ENCODE results near the gene AZI2.

Gene AZI2, protein sequence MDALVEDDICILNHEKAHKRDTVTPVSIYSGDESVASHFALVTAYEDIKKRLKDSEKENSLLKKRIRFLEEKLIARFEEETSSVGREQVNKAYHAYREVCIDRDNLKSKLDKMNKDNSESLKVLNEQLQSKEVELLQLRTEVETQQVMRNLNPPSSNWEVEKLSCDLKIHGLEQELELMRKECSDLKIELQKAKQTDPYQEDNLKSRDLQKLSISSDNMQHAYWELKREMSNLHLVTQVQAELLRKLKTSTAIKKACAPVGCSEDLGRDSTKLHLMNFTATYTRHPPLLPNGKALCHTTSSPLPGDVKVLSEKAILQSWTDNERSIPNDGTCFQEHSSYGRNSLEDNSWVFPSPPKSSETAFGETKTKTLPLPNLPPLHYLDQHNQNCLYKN

DNA sequence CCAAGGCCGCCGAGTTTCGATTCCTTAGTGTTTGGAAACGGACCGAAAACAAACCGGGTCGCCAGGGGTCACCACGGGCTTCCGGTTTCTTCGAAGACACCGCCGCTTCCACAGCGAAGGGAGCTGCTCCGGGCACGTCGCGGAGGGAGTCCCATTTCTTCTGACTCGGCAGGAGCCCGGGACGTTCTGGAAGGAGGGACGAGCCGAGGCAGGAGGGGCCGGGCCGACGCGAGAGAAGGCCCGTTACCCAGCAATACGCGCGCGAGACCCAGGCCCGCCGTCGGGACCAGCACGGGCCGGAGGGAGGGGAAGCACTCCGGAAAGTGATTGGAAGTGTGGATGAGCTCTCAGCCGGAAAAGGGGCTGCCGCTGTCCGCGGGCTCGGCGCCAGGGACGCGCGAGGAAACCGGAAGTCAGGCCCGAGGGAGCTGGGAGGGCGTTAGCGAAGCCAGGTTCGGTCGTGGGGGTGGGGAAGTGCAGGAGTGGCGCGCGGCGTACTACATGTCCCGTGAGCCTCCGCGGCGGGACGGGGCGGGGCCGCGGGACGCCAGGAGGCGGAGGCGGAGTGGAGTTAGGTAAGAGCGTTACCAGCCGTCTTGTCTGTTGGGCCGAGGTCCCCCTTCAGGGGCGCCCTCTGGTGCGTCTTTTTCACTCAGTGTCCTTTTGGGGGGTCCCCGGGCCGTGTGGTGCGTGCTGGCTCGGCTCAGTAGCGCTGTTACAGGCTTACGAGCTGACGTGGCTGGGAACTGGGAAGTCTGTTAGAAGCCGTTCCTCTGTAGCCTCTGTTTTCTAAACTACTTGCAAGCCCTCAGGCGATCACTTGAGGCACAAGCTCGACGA, at the start of gene AZI2, which contains the start of gene ZCWPW2:
Gene AZI2, minus strand, starts transcription at position 196 of the 840 bp plus-strand sequence. CDS start 8,207 bp downstream, outside the sequence.
Gene ZCWPW2, plus strand, starts transcription at position 93 of the 840 bp plus-strand sequence. CDS start 64,348 bp downstream, outside the sequence.
- H3K9ac ChIP-seq (ENCODE audit: low read depth, low read length) = peak within 1 kb of the TSS; percentile 57
- H3K4me1 ChIP-seq (ENCODE audit: control insufficient read depth, insufficient read depth, low read length) = no peaks in the 10 kb centered on the region
- no peaks in the 10 kb centered on the region for H3K27me3 ChIP-seq (ENCODE audit: control insufficient read depth, insufficient read depth, low read length)
- peak within 1 kb of the TSS; percentile 90 for H3K4me3 ChIP-seq (ENCODE audit: low read depth, low read length)
- no peaks in the 10 kb centered on the region for H3K36me3 ChIP-seq (ENCODE audit: control insufficient read depth, insufficient read depth, low read length)
- peaks cover 2% of the 10 kb centered on the region for H3K9me3 ChIP-seq (ENCODE audit: control insufficient read depth, insufficient read depth, low read length)

DNA sequence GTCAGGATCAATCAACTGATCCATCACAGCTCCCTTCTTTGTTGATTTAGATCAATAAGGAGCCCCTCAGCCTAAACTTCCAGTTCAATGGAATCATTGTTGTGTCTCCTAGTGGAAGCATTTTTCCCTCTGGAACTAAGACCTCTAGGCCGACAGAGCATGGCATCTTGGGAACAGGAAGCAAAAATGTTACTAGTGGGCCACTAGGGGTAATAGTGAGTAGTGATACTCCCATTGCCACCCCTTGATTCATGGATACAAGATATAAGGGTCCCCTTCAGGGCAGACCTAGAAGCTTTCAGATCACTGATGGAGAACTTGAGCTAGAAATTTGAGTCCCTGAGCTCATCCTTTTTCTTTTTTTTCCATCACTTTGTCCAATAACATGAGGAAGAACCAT, 40.4 kb upstream of the AZI2 start:
- H3K4me1 ChIP-seq (ENCODE audit: control insufficient read depth, insufficient read depth, low read length) = no peaks in the 10 kb centered on the region
- no peak overlapping the region for H3K4me3 ChIP-seq (ENCODE audit: low read depth, low read length)
- no peaks in the 10 kb centered on the region for H3K9me3 ChIP-seq (ENCODE audit: control insufficient read depth, insufficient read depth, low read length)
- no peaks in the 10 kb centered on the region for H3K27me3 ChIP-seq (ENCODE audit: control insufficient read depth, insufficient read depth, low read length)
- H3K9ac ChIP-seq (ENCODE audit: low read depth, low read length) = no peak overlapping the region
- H3K36me3 ChIP-seq (ENCODE audit: control insufficient read depth, insufficient read depth, low read length) = no peaks in the 10 kb centered on the region

DNA sequence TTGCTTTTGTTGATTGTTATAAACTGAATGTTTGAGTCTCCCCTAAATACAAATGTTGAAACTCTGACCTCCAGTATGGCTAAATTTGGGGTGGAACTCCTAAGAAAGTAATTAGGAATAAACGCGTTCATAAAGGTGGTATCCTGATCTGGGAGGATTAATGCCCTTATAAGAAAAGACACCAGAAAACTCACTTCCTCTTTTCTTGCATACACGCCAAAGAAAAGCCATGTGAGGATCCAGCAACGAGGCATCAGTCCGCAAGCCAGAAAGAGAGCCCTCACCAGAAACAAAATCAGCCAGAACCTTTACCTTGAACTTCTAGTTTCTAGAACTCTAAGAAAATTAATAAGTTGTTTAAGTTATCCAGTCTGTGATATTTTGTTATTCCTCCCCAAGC, 37.4 kb upstream of the AZI2 start:
- Histone ChIP-seq H3K4me1 (ENCODE audit: control insufficient read depth, insufficient read depth, low read length) (no peaks in the 10 kb centered on the region), H3K36me3 (ENCODE audit: control insufficient read depth, insufficient read depth, low read length) (no peaks in the 10 kb centered on the region), H3K9me3 (ENCODE audit: control insufficient read depth, insufficient read depth, low read length) (no peaks in the 10 kb centered on the region), H3K9ac (ENCODE audit: low read depth, low read length) (no peak overlapping the region), H3K27me3 (ENCODE audit: control insufficient read depth, insufficient read depth, low read length) (no peaks in the 10 kb centered on the region), H3K4me3 (ENCODE audit: low read depth, low read length) (no peak overlapping the region)

DNA sequence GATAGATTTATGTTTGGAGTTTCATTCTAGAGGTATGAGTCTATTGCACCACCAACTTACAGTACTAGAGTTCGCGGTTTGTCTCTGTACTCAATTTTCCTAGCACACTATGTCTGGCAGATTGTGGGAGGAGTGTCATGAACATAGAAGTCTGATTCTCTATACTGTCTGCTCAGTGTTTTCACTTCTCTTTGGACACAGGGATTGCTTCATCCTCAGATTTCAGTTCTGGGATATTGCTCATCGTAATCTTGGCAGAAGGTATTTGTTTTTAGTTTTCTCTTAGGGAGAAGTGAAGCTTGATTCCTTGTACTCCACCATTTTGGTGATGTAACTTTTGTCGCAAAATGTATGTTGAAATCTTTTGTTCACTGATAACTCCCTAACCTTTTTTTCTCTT, 27.8 kb upstream of the AZI2 start:
- H3K9me3 ChIP-seq (ENCODE audit: control insufficient read depth, insufficient read depth, low read length) = no peaks in the 10 kb centered on the region
- no peak overlapping the region for H3K4me3 ChIP-seq (ENCODE audit: low read depth, low read length)
- H3K4me1 ChIP-seq (ENCODE audit: control insufficient read depth, insufficient read depth, low read length) = no peaks in the 10 kb centered on the region
- H3K9ac ChIP-seq (ENCODE audit: low read depth, low read length) = no peak overlapping the region
- no peaks in the 10 kb centered on the region for H3K27me3 ChIP-seq (ENCODE audit: control insufficient read depth, insufficient read depth, low read length)
- no peaks in the 10 kb centered on the region for H3K36me3 ChIP-seq (ENCODE audit: control insufficient read depth, insufficient read depth, low read length)

DNA sequence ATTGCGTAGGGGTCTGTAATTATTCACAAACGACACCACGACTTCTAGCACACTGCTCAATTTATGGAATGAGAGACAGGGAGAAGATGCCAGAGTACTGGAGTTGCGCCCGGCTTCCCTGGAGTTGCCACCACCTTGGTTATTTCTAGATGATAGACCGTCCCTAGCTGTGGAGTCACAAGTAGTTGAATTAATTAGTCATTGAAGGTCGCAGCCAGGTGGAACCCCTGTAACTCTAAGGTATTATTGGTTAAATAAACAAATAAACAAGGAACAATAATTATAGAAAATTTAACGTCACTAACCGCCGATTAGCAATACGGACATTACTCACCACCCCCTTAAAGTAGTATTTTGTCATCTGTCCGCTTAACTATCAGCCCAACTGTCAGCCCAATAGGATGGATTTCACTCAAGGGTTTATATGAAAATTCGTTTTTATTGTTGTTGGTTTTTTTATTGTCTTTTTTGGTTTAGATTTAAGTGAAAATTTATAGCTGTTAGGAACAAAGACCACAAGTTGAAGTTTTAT, 911 bp upstream of the AZI2 start:
- Histone ChIP-seq H3K9me3 (ENCODE audit: control insufficient read depth, insufficient read depth, low read length) (peaks cover 4% of the 10 kb centered on the region), H3K36me3 (ENCODE audit: control insufficient read depth, insufficient read depth, low read length) (no peaks in the 10 kb centered on the region), H3K4me3 (ENCODE audit: low read depth, low read length) (peak overlapping the region; percentile 90), H3K27me3 (ENCODE audit: control insufficient read depth, insufficient read depth, low read length) (no peaks in the 10 kb centered on the region), H3K4me1 (ENCODE audit: control insufficient read depth, insufficient read depth, low read length) (no peaks in the 10 kb centered on the region), H3K9ac (ENCODE audit: low read depth, low read length) (peak overlapping the region; percentile 57)

DNA sequence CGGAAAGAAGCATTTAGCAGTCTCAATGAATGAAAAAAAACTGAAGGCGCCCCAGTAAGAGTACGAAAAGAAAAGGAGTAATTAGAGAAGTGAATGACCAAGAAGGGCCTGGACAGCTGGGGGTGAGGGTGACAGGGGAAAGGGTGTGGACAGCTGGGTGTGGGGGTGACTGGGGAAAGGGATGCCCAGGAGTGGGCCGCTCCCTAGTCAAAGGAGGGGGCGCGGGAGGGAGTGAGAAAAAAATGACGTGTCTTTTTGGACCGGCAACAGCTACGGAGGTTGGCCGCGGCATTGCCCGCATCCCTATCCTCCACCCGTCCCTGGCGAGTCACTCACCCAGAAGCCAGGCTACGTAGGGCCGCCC, 377 bp downstream of the AZI2 start:
- Histone ChIP-seq H3K9ac (ENCODE audit: low read depth, low read length) (peak overlapping the region; percentile 57), H3K9me3 (ENCODE audit: control insufficient read depth, insufficient read depth, low read length) (no peaks in the 10 kb centered on the region), H3K4me3 (ENCODE audit: low read depth, low read length) (peak overlapping the region; percentile 90), H3K4me1 (ENCODE audit: control insufficient read depth, insufficient read depth, low read length) (no peaks in the 10 kb centered on the region), H3K36me3 (ENCODE audit: control insufficient read depth, insufficient read depth, low read length) (no peaks in the 10 kb centered on the region), H3K27me3 (ENCODE audit: control insufficient read depth, insufficient read depth, low read length) (no peaks in the 10 kb centered on the region)

DNA sequence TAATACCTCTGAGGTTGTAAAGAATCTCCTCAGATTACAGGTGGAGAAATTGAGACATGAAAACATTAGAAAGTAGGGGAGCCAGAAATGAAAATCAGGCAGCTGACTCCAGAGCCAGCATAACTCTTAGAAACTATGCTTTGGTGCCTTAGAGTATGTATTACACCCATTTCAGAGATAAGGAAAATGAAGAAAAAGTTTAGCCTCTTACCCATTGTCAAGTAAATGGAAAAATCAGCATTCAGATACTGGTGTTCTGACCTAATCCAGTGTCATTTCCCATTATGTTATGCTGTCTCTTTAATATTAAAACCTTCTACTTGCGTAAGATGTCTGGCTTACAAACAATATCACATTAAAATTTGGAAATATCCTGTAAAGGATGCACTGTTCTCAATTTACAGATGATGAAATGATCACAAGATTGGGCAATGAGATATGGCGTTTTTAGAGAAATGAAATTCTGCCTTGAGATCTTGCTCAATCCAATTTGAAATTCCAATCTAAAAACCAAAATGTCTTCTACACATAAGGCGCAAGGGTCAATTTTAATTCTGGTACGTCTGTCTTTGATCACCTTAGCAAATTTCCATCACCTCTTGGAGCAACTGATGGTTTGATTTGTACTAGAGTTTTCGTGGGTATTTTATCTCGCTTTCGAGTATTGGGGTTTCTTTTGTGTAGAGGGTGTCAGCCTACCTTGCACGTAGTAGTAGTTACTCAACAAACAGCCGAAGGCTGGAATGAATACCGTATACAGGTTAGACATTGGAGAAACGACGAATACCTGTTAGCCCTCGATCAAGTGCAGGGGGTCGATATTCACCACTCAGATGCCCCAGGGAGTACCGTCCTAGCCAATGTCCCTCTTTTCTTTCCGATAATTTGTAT, 1.0 kb downstream of the AZI2 start:
- Histone ChIP-seq H3K36me3 (ENCODE audit: control insufficient read depth, insufficient read depth, low read length) (no peaks in the 10 kb centered on the region), H3K4me1 (ENCODE audit: control insufficient read depth, insufficient read depth, low read length) (peaks cover 2% of the 10 kb centered on the region), H3K9me3 (ENCODE audit: control insufficient read depth, insufficient read depth, low read length) (no peaks in the 10 kb centered on the region), H3K4me3 (ENCODE audit: low read depth, low read length) (peak overlapping the region; percentile 90), H3K9ac (ENCODE audit: low read depth, low read length) (peak overlapping the region; percentile 57), H3K27me3 (ENCODE audit: control insufficient read depth, insufficient read depth, low read length) (no peaks in the 10 kb centered on the region)

DNA sequence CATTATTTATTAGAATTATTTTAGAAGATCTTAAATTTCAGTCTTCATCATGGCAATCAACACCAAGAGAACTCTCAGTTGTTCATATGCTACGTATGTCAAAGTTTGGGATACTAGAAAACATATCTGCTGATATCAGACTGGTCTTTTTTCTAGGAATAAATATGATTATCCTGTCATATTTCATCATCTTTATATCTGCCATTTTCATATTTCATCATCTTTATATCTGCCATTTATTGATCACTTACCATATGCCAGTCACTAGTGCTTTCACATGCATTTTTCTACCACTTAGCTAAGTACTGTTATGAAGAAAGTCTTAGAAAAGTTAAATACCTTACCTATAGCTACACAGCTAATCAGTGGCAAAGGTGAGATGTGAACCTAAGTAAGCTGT, 2.9 kb downstream of the AZI2 start:
- H3K4me1 ChIP-seq (ENCODE audit: control insufficient read depth, insufficient read depth, low read length) = peaks cover 2% of the 10 kb centered on the region
- no peaks in the 10 kb centered on the region for H3K27me3 ChIP-seq (ENCODE audit: control insufficient read depth, insufficient read depth, low read length)
- no peaks in the 10 kb centered on the region for H3K36me3 ChIP-seq (ENCODE audit: control insufficient read depth, insufficient read depth, low read length)
- H3K4me3 ChIP-seq (ENCODE audit: low read depth, low read length) = no peak overlapping the region
- H3K9ac ChIP-seq (ENCODE audit: low read depth, low read length) = no peak overlapping the region
- H3K9me3 ChIP-seq (ENCODE audit: control insufficient read depth, insufficient read depth, low read length) = no peaks in the 10 kb centered on the region

DNA sequence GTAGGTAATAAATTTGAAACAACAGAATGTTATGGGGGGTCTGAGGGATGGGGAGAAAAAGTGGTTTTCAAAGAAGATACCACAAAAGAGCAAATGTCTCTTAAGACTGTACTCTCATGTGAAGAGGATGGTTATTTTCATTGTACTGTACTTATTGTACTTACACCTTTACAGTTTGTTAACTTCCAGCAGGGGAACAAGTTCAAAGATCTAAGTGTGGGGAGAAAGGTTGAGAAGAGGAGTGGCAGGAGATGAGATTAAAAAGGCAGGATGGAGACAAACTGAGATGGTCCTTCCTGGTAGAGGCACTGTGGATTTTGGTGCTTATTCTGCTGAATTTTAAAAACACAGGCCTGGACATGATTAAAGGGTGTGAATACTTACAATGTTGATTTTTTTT, 5.5 kb downstream of the AZI2 start:
- no peaks in the 10 kb centered on the region for H3K9me3 ChIP-seq (ENCODE audit: control insufficient read depth, insufficient read depth, low read length)
- H3K9ac ChIP-seq (ENCODE audit: low read depth, low read length) = no peak overlapping the region
- peaks cover 2% of the 10 kb centered on the region for H3K4me1 ChIP-seq (ENCODE audit: control insufficient read depth, insufficient read depth, low read length)
- H3K27me3 ChIP-seq (ENCODE audit: control insufficient read depth, insufficient read depth, low read length) = no peaks in the 10 kb centered on the region
- no peaks in the 10 kb centered on the region for H3K36me3 ChIP-seq (ENCODE audit: control insufficient read depth, insufficient read depth, low read length)
- H3K4me3 ChIP-seq (ENCODE audit: low read depth, low read length) = no peak overlapping the region

DNA sequence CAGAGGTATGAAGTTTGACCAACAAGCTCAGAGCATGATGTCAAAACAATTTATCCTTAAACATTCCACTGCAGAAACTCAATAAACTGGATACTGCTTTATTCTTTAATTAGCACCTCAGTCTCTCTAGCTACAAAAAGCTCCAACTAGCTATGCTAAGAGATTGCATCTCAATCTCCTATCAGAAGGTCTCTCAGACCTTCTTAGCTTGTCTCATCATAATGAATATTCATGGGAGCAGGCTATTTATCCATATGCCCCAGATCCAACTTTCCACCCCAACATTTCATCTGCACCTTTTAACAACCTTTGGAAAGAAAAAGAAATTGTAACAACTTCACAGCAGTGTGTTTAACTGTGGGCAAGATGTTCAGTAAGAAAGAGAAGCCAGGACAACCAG, 11.4 kb downstream of the AZI2 start:
- H3K27me3 ChIP-seq (ENCODE audit: control insufficient read depth, insufficient read depth, low read length) = no peaks in the 10 kb centered on the region
- H3K9ac ChIP-seq (ENCODE audit: low read depth, low read length) = no peak overlapping the region
- no peaks in the 10 kb centered on the region for H3K4me1 ChIP-seq (ENCODE audit: control insufficient read depth, insufficient read depth, low read length)
- no peaks in the 10 kb centered on the region for H3K9me3 ChIP-seq (ENCODE audit: control insufficient read depth, insufficient read depth, low read length)
- no peak overlapping the region for H3K4me3 ChIP-seq (ENCODE audit: low read depth, low read length)
- no peaks in the 10 kb centered on the region for H3K36me3 ChIP-seq (ENCODE audit: control insufficient read depth, insufficient read depth, low read length)

DNA sequence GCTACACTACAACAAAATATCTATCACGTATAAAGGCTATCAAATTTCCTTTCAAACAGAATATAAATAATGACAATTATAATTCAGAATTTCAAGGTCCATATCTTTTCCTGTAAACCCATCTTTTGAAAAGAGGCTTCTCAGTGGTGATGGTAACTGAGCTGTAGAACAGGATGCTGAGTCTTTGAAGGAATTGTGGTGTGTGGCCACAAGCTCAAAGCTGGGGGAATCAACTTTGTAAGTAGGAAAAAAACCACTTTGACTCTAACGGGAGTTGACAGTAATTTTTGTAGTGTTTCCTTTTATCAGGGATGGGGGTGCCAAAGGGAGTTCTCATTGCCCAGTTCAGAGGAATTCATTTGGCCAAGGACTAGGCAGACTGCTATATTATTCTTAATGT, 13.4 kb downstream of the AZI2 start:
- H3K36me3 ChIP-seq (ENCODE audit: control insufficient read depth, insufficient read depth, low read length) = no peaks in the 10 kb centered on the region
- no peak overlapping the region for H3K4me3 ChIP-seq (ENCODE audit: low read depth, low read length)
- no peaks in the 10 kb centered on the region for H3K9me3 ChIP-seq (ENCODE audit: control insufficient read depth, insufficient read depth, low read length)
- H3K9ac ChIP-seq (ENCODE audit: low read depth, low read length) = no peak overlapping the region
- no peaks in the 10 kb centered on the region for H3K4me1 ChIP-seq (ENCODE audit: control insufficient read depth, insufficient read depth, low read length)
- no peaks in the 10 kb centered on the region for H3K27me3 ChIP-seq (ENCODE audit: control insufficient read depth, insufficient read depth, low read length)

Measured in iPS-15b (cell line).